WTC11 (cell line): Measurements from ENCODE around the gene KLHL13.

Experiments
- ESRRA ChIP-seq: sonication (generic); formaldehyde crosslinking; IDR thresholded peaks from 2 replicates; pipeline ENCODE4 v1.8.1; 2022; ENCODE audit warnings: mild to moderate bottlenecking, missing genetic modification reagents, borderline replicate concordance
- FOXJ3 ChIP-seq: sonication (generic); formaldehyde crosslinking; IDR thresholded peaks from 2 replicates; pipeline ENCODE4 v1.9.0; 2021; ENCODE audit warnings: missing genetic modification reagents, mild to moderate bottlenecking, borderline replicate concordance
- KAT7 ChIP-seq: sonication (generic); formaldehyde crosslinking; IDR thresholded peaks from 2 replicates; pipeline ENCODE4 v1.8.1; 2023; ENCODE audit warnings: missing genetic modification reagents, mild to moderate bottlenecking, borderline replicate concordance
- NR2C2 ChIP-seq: sonication (generic); formaldehyde crosslinking; IDR thresholded peaks from 2 replicates; pipeline ENCODE4 v1.8.0; 2022; ENCODE audit warnings: mild to moderate bottlenecking, missing genetic modification reagents
- TF ChIP-seq, protein P1 (sequence below): fragments of 200-600 bp; IDR thresholded peaks from 2 replicates; pipeline ENCODE4 v1.8.0; 2022; ENCODE audit warnings: antibody characterized with exemption
- TF ChIP-seq, protein P2 (sequence below): sonication (generic); formaldehyde crosslinking; IDR thresholded peaks from 2 replicates; pipeline ENCODE4 v1.8.0; 2023; ENCODE audit warnings: missing genetic modification reagents, mild to moderate bottlenecking, borderline replicate concordance
- TF ChIP-seq, protein P3 (sequence below): sonication (generic); formaldehyde crosslinking; conservative IDR thresholded peaks from 2 replicates; pipeline ENCODE4 v1.8.1; 2023; ENCODE audit warnings: mild to moderate bottlenecking, low read depth, missing genetic modification reagents, moderate library complexity
- TF ChIP-seq, protein P4 (sequence below): fragments of 250-450 bp; sonication (Bioruptor Pico); IDR thresholded peaks from 2 replicates; pipeline ENCODE4 v1.9.0; 2021; ENCODE audit warnings: mild to moderate bottlenecking

DNA sequence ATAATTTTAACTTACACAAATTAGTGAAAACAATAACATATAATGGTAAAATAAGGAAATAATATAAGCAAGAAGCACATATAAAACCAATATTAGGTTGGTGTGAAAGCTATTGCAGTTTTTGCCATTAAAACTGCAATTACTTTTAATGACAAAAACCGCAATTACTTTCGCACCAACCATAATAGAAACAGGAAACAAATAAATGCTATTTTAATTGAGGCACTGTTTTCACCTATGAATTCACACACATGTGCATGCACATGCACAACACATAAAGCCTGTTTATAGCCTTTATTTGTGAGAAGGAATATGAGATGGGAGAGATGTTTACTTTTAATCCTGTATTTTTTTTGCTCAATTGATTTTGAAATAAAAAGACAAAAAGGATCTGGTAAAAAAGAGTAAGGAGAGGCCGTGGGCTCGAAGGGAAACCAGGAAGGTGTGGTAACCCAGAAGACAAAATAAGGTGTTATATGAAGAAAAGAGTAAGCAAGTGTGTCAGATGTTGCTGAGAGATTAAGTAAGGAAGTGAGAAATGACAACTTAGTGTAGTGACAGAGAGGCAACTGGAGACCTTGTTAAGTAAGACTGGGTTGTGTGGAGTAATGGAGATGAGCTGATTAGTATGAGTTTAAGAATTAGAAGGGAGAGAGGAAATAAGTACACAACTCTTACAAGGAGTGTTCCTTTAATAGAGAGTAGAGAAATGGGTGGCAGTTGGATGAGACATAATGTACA is 69.0 kb downstream of the KLHL13 start:
- TF ChIP-seq KAT7 (CRISPR knock-in tag) (no peak), ESRRA (no peak), NR2C2 (CRISPR knock-in tag) (no peak), FOXJ3 (CRISPR knock-in tag) (no peak)
- TF ChIP-seq, protein P1, sequence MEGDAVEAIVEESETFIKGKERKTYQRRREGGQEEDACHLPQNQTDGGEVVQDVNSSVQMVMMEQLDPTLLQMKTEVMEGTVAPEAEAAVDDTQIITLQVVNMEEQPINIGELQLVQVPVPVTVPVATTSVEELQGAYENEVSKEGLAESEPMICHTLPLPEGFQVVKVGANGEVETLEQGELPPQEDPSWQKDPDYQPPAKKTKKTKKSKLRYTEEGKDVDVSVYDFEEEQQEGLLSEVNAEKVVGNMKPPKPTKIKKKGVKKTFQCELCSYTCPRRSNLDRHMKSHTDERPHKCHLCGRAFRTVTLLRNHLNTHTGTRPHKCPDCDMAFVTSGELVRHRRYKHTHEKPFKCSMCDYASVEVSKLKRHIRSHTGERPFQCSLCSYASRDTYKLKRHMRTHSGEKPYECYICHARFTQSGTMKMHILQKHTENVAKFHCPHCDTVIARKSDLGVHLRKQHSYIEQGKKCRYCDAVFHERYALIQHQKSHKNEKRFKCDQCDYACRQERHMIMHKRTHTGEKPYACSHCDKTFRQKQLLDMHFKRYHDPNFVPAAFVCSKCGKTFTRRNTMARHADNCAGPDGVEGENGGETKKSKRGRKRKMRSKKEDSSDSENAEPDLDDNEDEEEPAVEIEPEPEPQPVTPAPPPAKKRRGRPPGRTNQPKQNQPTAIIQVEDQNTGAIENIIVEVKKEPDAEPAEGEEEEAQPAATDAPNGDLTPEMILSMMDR, result no peak
- TF ChIP-seq, protein P2, sequence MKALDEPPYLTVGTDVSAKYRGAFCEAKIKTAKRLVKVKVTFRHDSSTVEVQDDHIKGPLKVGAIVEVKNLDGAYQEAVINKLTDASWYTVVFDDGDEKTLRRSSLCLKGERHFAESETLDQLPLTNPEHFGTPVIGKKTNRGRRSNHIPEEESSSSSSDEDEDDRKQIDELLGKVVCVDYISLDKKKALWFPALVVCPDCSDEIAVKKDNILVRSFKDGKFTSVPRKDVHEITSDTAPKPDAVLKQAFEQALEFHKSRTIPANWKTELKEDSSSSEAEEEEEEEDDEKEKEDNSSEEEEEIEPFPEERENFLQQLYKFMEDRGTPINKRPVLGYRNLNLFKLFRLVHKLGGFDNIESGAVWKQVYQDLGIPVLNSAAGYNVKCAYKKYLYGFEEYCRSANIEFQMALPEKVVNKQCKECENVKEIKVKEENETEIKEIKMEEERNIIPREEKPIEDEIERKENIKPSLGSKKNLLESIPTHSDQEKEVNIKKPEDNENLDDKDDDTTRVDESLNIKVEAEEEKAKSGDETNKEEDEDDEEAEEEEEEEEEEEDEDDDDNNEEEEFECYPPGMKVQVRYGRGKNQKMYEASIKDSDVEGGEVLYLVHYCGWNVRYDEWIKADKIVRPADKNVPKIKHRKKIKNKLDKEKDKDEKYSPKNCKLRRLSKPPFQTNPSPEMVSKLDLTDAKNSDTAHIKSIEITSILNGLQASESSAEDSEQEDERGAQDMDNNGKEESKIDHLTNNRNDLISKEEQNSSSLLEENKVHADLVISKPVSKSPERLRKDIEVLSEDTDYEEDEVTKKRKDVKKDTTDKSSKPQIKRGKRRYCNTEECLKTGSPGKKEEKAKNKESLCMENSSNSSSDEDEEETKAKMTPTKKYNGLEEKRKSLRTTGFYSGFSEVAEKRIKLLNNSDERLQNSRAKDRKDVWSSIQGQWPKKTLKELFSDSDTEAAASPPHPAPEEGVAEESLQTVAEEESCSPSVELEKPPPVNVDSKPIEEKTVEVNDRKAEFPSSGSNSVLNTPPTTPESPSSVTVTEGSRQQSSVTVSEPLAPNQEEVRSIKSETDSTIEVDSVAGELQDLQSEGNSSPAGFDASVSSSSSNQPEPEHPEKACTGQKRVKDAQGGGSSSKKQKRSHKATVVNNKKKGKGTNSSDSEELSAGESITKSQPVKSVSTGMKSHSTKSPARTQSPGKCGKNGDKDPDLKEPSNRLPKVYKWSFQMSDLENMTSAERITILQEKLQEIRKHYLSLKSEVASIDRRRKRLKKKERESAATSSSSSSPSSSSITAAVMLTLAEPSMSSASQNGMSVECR (CRISPR knock-in tag), result no peak
- TF ChIP-seq, protein P3, sequence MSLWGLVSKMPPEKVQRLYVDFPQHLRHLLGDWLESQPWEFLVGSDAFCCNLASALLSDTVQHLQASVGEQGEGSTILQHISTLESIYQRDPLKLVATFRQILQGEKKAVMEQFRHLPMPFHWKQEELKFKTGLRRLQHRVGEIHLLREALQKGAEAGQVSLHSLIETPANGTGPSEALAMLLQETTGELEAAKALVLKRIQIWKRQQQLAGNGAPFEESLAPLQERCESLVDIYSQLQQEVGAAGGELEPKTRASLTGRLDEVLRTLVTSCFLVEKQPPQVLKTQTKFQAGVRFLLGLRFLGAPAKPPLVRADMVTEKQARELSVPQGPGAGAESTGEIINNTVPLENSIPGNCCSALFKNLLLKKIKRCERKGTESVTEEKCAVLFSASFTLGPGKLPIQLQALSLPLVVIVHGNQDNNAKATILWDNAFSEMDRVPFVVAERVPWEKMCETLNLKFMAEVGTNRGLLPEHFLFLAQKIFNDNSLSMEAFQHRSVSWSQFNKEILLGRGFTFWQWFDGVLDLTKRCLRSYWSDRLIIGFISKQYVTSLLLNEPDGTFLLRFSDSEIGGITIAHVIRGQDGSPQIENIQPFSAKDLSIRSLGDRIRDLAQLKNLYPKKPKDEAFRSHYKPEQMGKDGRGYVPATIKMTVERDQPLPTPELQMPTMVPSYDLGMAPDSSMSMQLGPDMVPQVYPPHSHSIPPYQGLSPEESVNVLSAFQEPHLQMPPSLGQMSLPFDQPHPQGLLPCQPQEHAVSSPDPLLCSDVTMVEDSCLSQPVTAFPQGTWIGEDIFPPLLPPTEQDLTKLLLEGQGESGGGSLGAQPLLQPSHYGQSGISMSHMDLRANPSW, result no peak
- TF ChIP-seq, protein P4, sequence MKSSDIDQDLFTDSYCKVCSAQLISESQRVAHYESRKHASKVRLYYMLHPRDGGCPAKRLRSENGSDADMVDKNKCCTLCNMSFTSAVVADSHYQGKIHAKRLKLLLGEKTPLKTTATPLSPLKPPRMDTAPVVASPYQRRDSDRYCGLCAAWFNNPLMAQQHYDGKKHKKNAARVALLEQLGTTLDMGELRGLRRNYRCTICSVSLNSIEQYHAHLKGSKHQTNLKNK (CRISPR knock-in tag), result no peak
